Glomerular endothelial cell (primary cell): Measurements from ENCODE around the gene UBE2N. TPM values are rescaled to one million over a fixed set of nuclear protein-coding genes. Genes with fewer than 3 reads are reported as not detected.
A peak's percentile ranks its signal among the peaks of the same experiment; 100 is the strongest.
"Not testable (repeated sequence)": the region's sequence is repeated elsewhere in the genome, so short reads cannot be mapped to it uniquely, and the experiment has no call there.

Experiments
- DNase-seq: peaks from one replicate; pipeline ENCODE4 v3.0.0-alpha.2; 2011; ENCODE audit warnings: low read depth, low spot score; ENCODE audit errors: extremely low read depth
- total RNA-seq: library from RNA; depleted of rRNA; stranded (reverse); fragments of >200 nt; gene quantifications from 2 replicates; pipeline ENCODE4 v1.2.3, GENCODE V29; 2015

The UBE2N gene
- total RNA-seq, 1 donor from 2014 or later, result 91.1 TPM

GRCh38 chr12:93447555-93448290 is 6.0 kb upstream of the UBE2N start:
- no peak for DNase-seq

GRCh38 chr12:93443576-93443975 is 1.8 kb upstream of the UBE2N start:
- DNase-seq, result no peak

DNA sequence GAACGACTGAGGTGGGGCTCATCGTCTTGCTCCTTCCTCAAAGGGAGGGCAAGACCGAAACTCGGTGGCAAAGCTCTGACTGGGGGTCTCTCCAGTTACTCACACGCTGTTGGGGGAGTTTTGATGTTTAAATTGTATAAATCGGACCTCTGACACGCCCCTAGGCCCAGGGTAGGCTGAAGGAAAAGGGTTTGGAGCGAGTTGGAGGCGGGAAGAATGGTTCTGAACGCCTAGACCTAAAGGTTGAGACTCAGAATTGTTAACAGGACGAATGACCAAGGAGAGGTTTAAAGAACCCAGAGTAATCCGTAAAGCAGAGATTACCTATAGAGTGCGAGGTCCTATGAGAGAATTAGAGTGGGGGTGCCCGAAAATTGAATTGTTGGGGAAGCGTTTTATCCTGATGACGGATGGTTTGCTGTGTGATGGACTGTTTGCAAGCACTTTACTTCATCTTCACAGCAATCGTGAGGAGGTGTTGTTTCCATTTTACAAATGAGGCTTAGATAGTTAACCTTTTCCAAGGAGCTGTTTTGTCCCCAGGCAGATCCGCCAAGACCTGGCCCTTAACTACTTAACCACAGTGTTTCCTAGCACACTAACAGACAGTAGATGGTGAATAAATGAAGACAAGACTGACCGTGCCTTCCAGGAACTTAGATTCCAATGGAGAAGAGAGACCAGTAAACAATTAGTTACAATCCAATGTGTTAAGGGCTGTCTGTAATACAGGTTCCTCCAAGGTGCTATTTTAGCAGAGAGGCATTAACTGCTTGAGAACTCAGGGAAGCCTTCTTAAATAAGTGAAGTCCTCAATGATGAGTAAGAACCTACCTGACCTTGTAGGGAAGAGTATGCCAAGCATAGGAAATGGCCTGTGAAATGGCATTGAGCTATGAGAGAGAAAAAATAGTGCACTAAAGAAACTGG is 929 bp upstream of the UBE2N start:
- DNase-seq, result no peak

- DNase-seq, result no peak
These were observed 598 bp downstream of the UBE2N start for GRCh38 chr12:93441081-93441616.

DNA sequence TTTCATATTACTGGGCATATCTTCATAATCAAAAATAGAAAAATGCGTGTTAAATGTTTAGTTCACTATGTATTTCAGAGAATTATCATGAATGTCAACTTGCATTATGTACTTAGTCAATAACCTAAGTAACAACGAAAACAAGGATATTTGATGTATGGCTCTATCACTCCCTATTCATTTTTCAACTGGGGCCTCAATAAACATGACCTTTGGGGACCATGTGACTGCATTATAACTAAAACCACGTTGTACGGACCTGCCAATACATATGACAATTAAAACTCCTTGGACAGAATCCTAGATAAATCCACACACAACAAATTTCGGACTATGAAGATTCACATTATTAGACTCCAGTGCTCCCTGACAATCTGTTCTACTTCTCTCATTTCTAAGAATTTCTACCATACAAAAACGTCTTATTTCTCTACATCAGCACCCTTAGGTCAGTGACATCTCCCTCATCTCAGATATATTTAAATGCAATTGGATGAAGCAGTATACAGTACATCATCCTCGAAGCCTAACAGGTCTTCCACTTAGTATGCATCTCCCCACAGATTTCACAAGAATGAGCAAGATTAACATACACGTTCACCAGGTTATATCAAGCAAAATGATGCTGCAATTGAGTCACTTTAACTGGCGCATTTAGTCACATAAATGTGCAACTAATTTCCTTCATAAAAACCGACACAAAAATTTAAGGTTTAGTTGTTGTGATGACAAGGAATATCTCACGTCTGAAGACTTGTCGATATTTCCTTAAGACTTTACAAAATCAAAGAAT is 1.5 kb downstream of the UBE2N start:
- no peak for DNase-seq

DNA sequence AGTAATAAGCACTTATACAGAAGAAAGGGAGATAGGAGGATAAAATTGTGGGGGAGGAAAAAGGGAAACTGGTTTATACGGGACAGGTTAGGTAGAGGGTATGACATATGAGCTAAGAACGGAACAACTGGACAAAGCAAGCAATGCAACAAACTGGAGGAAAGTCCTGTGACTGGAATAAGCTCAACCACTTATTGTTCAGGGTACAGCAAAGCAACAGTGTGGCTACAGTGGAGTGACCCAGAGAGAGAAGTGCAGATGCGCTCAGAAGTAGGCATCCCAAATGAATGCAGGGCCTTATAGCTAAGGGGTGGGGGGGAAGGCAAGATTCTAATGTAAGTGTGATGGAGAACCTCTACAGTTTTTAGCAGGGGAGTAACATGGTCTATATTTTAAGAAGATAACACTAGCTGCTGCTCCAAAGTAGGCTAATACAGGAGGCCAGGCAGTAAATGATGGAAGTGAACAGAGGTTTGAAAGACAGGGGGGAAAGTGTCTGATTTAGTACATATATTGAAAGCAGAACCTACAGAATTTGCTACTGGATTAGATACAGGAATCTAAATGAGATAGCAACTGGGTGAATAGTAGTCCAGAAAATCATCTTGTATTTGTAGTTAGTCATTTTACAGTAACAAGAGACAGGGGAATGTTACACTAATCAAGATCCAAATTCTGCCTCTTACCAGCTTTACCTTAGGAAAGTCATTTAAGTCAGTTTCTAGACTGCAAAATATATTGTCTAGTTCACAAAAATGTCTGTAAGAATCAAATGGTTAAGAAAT is 3.3 kb downstream of the UBE2N start:
- no peak for DNase-seq

- no peak for DNase-seq
These were observed 7.4 kb downstream of the UBE2N start for GRCh38 chr12:93434256-93434865.

- DNase-seq, result not testable (repeated sequence)
These were observed 9.7 kb downstream of the UBE2N start for GRCh38 chr12:93432031-93432430.

DNA sequence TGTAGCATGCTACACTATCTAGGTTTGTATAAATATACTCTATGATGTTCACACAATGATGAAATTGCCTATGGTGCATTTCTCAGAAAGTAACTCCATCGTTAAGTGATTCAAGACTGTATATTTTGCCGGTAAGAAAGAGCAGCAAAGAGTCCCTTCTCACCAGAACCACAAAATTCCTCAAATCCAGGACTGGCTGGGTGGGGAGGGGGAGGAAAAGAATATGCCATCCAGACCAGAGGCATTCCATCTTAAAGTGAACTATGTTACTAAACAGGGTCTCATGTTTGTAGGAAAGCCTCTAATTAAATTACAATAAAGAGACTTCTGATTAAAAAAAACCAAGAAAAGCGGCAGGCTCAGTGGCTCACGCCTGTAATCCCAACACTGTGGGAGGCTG is 11.5 kb downstream of the UBE2N start:
- no peak for DNase-seq

DNA sequence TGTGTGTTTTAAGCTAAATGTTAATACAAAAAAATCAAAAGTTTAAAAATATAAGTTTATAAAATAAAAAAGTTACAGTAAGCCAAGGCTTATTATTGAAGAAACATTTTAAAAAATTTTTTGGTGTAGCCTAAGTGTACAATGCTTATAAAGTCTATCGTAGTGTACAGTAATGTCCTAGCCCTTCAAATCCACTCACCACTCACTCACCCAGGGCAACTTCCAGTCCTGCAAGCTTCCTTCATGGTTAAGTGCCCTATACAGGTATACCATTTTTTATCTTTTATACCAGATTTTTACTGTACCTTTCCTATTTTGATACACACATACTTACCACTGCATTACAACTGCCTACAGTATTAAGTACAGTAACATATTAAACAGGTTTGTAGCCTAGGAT is 11.9 kb downstream of the UBE2N start:
- DNase-seq, result no peak

GRCh38 chr12:93429448-93429847 is 12.3 kb downstream of the UBE2N start:
- no peak for DNase-seq

DNA sequence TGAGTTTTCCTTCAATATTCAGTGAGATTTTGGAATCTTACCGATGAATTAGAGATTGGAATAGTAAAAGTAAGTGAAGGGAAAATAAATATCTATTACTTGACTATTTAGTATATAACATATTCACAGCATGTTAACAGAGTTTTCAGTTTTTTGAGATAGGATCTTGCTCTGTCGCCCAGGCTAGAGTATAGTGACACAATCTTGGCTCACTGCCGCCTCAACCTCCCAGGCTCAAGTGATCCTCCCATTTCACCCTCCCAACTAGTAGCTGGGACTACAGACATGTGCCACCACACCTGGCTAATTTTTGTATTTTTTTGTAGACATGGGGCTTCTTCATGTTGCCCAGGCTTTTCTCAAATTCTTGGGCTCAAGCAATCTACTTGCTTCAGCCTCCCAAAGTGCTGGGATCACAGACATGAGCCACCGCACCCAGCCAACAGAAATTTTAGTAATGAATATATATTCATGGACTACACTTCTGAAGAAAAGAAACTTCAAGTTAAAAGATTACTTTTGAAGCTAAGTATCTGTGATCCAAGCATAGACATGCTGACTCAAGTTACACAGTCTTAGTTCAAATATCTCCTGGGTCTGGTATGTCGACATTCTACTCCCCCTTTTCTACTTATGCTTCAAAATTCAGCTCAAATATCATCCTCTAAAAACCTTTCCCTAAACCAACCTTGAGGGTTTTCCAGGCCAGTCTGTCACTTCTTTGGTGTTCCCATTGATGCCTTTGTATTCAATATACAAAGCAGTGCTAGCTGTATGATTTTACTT is 13.8 kb downstream of the UBE2N start:
- DNase-seq, result no peak

GRCh38 chr12:93426412-93426805 is 15.3 kb downstream of the UBE2N start:
- no peak for DNase-seq

GRCh38 chr12:93425736-93426411 is 15.9 kb downstream of the UBE2N start:
- no peak for DNase-seq

DNA sequence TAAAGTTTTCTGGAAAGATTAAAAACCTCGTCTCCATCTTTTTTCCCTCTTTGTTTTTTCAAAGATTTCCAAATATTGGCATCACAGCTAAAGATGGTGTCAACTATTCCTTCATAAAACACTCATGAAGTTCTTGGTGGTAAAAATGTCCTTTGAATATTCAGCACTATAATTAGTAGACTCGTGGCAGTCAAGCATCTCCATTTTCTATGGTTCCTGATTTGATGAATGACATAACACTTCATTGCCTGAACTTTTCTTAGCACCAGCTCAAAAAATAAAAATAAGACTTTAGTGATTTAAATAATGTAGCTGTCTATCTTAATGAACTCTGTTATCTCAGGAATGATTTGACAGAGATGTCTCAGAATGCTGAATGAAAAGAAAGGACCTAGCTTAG is 19.7 kb downstream of the UBE2N start:
- no peak for DNase-seq

DNA sequence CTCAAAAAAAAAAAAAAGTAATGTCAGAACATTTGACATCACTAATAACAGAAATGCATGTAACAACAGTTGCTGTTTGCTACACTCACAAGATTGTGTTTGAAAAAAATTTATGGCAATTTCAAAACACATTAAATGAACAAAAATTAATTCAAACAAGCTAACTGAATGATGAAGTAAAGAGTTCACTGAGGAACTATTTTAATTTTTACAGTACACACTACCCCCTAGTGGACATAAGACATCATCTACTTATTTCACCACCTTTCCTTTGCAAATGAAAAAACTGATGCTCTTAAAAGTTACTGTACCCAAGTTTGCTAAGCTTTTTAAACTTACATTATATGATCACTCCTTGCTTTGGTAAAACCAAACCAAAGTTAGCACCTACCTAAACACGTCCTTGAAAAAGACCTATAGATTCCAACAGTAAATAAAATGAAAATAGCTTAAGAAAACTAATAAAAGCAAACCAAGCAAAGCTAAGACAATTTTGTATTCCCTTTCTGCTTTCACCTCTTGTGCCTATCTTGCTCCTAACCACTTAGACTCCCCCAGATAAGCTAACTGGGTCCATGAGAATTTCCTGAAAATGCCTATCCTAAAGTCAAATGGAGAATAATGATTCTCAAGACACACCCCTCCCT is 22.2 kb downstream of the UBE2N start:
- peak; percentile 52 for DNase-seq

DNA sequence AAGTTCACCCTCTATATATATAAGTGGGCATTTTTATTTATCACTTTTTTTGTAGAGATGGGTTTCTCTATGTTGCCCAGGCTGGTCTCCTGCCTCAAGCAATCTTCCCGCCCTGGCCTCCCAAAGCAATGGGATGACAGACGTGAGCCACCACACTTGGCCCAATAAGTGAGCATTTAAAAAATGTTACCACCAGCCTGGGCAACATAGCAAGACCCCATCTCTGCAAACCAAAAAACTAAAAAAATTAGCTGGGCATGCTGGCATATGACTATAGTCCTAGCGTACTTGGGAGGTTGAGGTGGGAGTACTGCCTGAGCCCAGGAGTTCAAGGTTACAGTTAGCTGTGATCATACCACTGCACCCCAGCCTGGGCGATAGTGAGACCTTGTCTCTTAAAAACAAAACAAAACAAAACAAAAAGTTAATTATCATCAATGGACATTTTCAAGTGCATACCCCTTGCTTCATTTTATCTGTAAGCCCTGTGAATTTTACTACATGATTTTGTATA is 23.7 kb downstream of the UBE2N start:
- no peak for DNase-seq
